H9 (cell line): ENCODE data around the gene KRT5. TPM values are rescaled to one million over a fixed set of nuclear protein-coding genes. Genes with fewer than 3 reads are reported as not detected.

Source experiments
- DNase-seq: peaks from one replicate; pipeline ENCODE4 v3.0.0-alpha.2; 2017
- H2AFZ ChIP-seq: one replicate; pipeline ENCODE4 v1.6.1; 2013; ENCODE audit warnings: mild to moderate bottlenecking, low read length, control low read depth, moderate library complexity
- H2AK5ac ChIP-seq: 2 replicates; pipeline ENCODE4 v1.6.1; 2013; ENCODE audit warnings: low read length, control low read depth, mixed read lengths; ENCODE audit not compliant: insufficient read length
- H2BK120ac ChIP-seq: one replicate; pipeline ENCODE4 v1.6.1; 2013; ENCODE audit warnings: low read depth, mild to moderate bottlenecking, low read length, control low read depth, inconsistent platforms; ENCODE audit not compliant: poor library complexity, severe bottlenecking
- H2BK12ac ChIP-seq: 2 replicates; pipeline ENCODE4 v1.6.1; 2013; ENCODE audit warnings: low read length, control low read depth, mixed read lengths, low read depth; ENCODE audit not compliant: insufficient read length
- H2BK15ac ChIP-seq: 2 replicates; pipeline ENCODE4 v1.6.1; 2013; ENCODE audit warnings: low read depth, low read length, control low read depth
- H2BK20ac ChIP-seq: one replicate; pipeline ENCODE4 v1.6.1; 2013; ENCODE audit warnings: low read depth, mild to moderate bottlenecking, low read length, control low read depth, inconsistent platforms; ENCODE audit not compliant: poor library complexity, severe bottlenecking
- H2BK5ac ChIP-seq: 2 replicates; pipeline ENCODE4 v1.6.1; 2013; ENCODE audit warnings: low read length, control low read depth, mixed read lengths; ENCODE audit not compliant: insufficient read length
- H3K14ac ChIP-seq: 2 replicates; pipeline ENCODE4 v1.6.1; 2013; ENCODE audit warnings: low read length, control low read depth; ENCODE audit not compliant: insufficient read depth
- H3K18ac ChIP-seq: 2 replicates; pipeline ENCODE4 v1.6.1; 2013; ENCODE audit warnings: low read depth, mild to moderate bottlenecking, mixed read lengths, low read length, control low read depth; ENCODE audit not compliant: insufficient read length
- H3K23ac ChIP-seq: 2 replicates; pipeline ENCODE4 v1.6.1; 2013; ENCODE audit warnings: low read length, control low read depth, mixed read lengths, low read depth; ENCODE audit not compliant: insufficient read length
- H3K23me2 ChIP-seq: 2 replicates; pipeline ENCODE4 v1.6.1; 2013; ENCODE audit warnings: low read depth, mild to moderate bottlenecking, mixed read lengths, low read length, control low read depth; ENCODE audit not compliant: insufficient read length, poor library complexity, severe bottlenecking
- H3K27ac ChIP-seq: 2 replicates; pipeline ENCODE4 v1.5.1; 2013; ENCODE audit warnings: low read length, control low read depth, mixed read lengths, low read depth; ENCODE audit not compliant: insufficient read length
- H3K27me3 ChIP-seq: 2 replicates; pipeline ENCODE4 v1.6.1; 2013; ENCODE audit warnings: low read length, control low read depth, inconsistent platforms; ENCODE audit not compliant: insufficient read depth
- H3K4ac ChIP-seq: 2 replicates; pipeline ENCODE4 v1.6.1; 2013; ENCODE audit warnings: low read depth, mild to moderate bottlenecking, control low read depth, inconsistent platforms, low read length, moderate library complexity
- H3K4me1 ChIP-seq: 2 replicates; pipeline ENCODE4 v1.6.1; 2013; ENCODE audit warnings: low read length, control low read depth, inconsistent platforms; ENCODE audit not compliant: insufficient read depth
- H3K4me2 ChIP-seq: 2 replicates; pipeline ENCODE4 v1.6.1; 2013; ENCODE audit warnings: low read length, control low read depth, mixed read lengths; ENCODE audit not compliant: insufficient read length, insufficient read depth
- H3K56ac ChIP-seq: 2 replicates; pipeline ENCODE4 v1.6.1; 2013; ENCODE audit warnings: low read depth, mild to moderate bottlenecking, mixed read lengths, low read length, control low read depth; ENCODE audit not compliant: insufficient read length
- H3K79me1 ChIP-seq: 2 replicates; pipeline ENCODE4 v1.6.1; 2013; ENCODE audit warnings: low read depth, mild to moderate bottlenecking, moderate library complexity, low read length, control low read depth, inconsistent platforms; ENCODE audit not compliant: insufficient read depth, poor library complexity, severe bottlenecking
- H3K79me2 ChIP-seq: 2 replicates; pipeline ENCODE4 v1.6.1; 2013; ENCODE audit warnings: low read length, control low read depth, inconsistent platforms; ENCODE audit not compliant: insufficient read depth
- H3K9ac ChIP-seq: 2 replicates; pipeline ENCODE4 v1.6.1; 2013; ENCODE audit warnings: low read length, control low read depth, mixed read lengths; ENCODE audit not compliant: insufficient read length; ENCODE audit errors: extremely low read depth
- H3K9me3 ChIP-seq: one replicate; pipeline ENCODE4 v1.6.1; 2013; ENCODE audit warnings: low read depth, low read length, inconsistent platforms; ENCODE audit not compliant: control insufficient read depth
- H3T11ph ChIP-seq: one replicate; pipeline ENCODE4 v1.6.1; 2013; ENCODE audit warnings: mild to moderate bottlenecking, low read length, control low read depth, inconsistent platforms
- H4K20me1 ChIP-seq: one replicate; pipeline ENCODE4 v1.6.1; 2013; ENCODE audit not compliant: control insufficient read depth, insufficient read length, insufficient read depth
- H4K5ac ChIP-seq: 2 replicates; pipeline ENCODE4 v1.6.1; 2013; ENCODE audit warnings: low read depth, mild to moderate bottlenecking, mixed read lengths, low read length, control low read depth; ENCODE audit not compliant: insufficient read length
- H4K8ac ChIP-seq: replicated peaks from 2 replicates; pipeline ENCODE4 v1.6.1; 2013; ENCODE audit warnings: low read length, control low read depth, mixed read lengths, low read depth; ENCODE audit not compliant: insufficient read length
- H4K91ac ChIP-seq: 2 replicates; pipeline ENCODE4 v1.6.1; 2013; ENCODE audit warnings: low read depth, mild to moderate bottlenecking, moderate library complexity, mixed read lengths, low read length, control low read depth; ENCODE audit not compliant: insufficient read length
- H3K27ac Mint-ChIP-seq, 3 experiments: 2 replicates in 2 of 3; 3 replicates in 1 of 3; pipeline ENCODE4 v1.8.0; 2020 to 2021; ENCODE audit warnings: mixed read lengths in 3 of 3, mild to moderate bottlenecking in 1 of 3, moderate library complexity in 1 of 3
- H3K27me3 Mint-ChIP-seq: 2 replicates; pipeline ENCODE4 v1.8.0; 2021; ENCODE audit warnings: low read depth, mild to moderate bottlenecking, moderate library complexity, mixed read lengths
- H3K36me3 Mint-ChIP-seq, 3 experiments: 2 replicates in 2 of 3; 3 replicates in 1 of 3; pipeline ENCODE4 v1.8.0; 2020 to 2021; ENCODE audit warnings: low read depth in 3 of 3, mixed read lengths in 3 of 3; ENCODE audit not compliant: insufficient read depth in 1 of 3
- H3K4me1 Mint-ChIP-seq, 2 experiments: 2 replicates each; pipeline ENCODE4 v1.8.0; 2020; ENCODE audit warnings: mixed read lengths in 2 of 2
- H3K4me3 Mint-ChIP-seq, 2 experiments: 2 replicates in 1 of 2; 3 replicates in 1 of 2; pipeline ENCODE4 v1.8.0; 2020 to 2021; ENCODE audit warnings: mild to moderate bottlenecking in 2 of 2, mixed read lengths in 2 of 2, moderate library complexity in 1 of 2
- H3K9me3 Mint-ChIP-seq, 2 experiments: 2 replicates in 1 of 2; 3 replicates in 1 of 2; pipeline ENCODE4 v1.8.0; 2020; ENCODE audit warnings: mild to moderate bottlenecking in 2 of 2, mixed read lengths in 2 of 2, moderate library complexity in 1 of 2
- WGBS: extraction: QIAGEN DNeasy Blood & Tissue Kit; methylation state at CpG from one replicate; pipeline ENCODE4 v1.1.7; 2013; ENCODE audit warnings: missing lambda C conversion rate, low lambda C conversion rate, mixed read lengths; ENCODE audit not compliant: insufficient read length; ENCODE audit errors: extremely low coverage; 5-methylcytosine and 5-hydroxymethylcytosine counted together
- total RNA-seq: library from RNA; stranded (reverse); gene quantifications from 2 replicates; pipeline ENCODE4 v1.2.1, GENCODE V29; 2021
- TF ChIP-seq, protein P1 (sequence below): fragments of 200-600 bp; sonication (generic); conservative IDR thresholded peaks from 3 replicates; pipeline ENCODE4 v1.8.0; 2021; ENCODE audit warnings: antibody characterized with exemption, mild to moderate bottlenecking

The KRT5 gene
- total RNA-seq, 1 experiment from 2014 or later, result not detected

DNA sequence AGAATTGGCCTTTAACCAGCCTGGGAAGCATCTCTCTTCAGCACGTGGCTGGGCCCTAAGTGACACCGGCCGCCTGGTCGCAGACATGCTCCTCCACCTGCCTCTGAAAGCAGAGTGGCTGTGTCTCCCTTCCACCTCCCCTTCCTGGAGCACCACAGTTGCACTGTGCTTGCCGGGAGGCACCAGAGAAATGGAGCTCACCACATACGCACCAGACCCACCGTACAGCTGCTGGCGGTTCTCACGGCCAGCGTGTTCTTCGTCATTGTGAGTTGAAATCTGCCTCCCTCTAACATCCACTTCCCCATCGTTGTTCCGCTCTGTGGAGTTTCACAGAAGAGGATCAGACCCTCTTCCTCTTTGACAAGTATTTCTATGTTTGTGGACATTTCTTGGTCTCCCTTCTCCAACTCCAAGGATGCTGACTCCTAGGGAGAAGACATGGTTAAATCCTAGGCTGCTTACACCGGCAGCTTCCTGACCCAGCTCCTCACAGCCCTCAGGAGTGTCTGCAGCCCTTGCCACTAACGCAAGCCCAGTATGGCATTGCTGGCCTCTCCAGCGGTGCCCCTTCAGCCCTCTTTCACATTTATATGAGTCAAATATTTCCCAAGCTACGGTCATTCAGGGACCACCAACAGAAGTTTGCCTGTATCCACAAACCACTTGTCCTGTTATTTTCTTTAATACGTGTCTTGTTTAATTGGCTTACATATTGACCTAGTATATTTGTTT lies 11.5 kb upstream of the KRT5 start:
- Histone ChIP-seq H2BK12ac (no peak overlapping the region), H2AFZ (no peak overlapping the region), H2AK5ac (no peak overlapping the region), H4K8ac (no peak overlapping the region), H3K4me1 (no peaks in the 10 kb centered on the region), H3K9ac (no peak overlapping the region), H3K27me3 (no peaks in the 10 kb centered on the region; the same call in 1 of the 2 replicates), H2BK5ac (no peak overlapping the region), H3T11ph (no peak overlapping the region), H3K18ac (no peak overlapping the region), H3K9me3 (no peaks in the 10 kb centered on the region), H3K4ac (no peak overlapping the region), H4K91ac (no peak overlapping the region), H3K79me2 (no peaks in the 10 kb centered on the region), H3K14ac (no peak overlapping the region), H3K79me1 (no peaks in the 10 kb centered on the region), H3K23ac (no peak overlapping the region), H2BK15ac (no peak overlapping the region), H3K23me2 (no peaks in the 10 kb centered on the region), H3K4me2 (no peak overlapping the region), H2BK20ac (no peak overlapping the region), H4K5ac (no peak overlapping the region), H3K27ac (no peak overlapping the region), H2BK120ac (no peak overlapping the region), H4K20me1 (no peaks in the 10 kb centered on the region), H3K56ac (no peak overlapping the region)
- H3K4me3 Mint-ChIP-seq, result no peak overlapping the region
- H3K27me3 Mint-ChIP-seq, result peaks cover 6% of the 10 kb centered on the region
- no peak for DNase-seq
- no peaks in the 10 kb centered on the region for H3K9me3 Mint-ChIP-seq
- 0 out of 4 replicates have a peak, but pooled peaks cover 0 to 2% of the 10 kb centered on the region in 2 experiments for H3K4me1 Mint-ChIP-seq
- H3K36me3 Mint-ChIP-seq, result no peaks in the 10 kb centered on the region
- no CpG with 5 or more reads among the region's 18 CpGs for WGBS
- TF ChIP-seq, protein P1, sequence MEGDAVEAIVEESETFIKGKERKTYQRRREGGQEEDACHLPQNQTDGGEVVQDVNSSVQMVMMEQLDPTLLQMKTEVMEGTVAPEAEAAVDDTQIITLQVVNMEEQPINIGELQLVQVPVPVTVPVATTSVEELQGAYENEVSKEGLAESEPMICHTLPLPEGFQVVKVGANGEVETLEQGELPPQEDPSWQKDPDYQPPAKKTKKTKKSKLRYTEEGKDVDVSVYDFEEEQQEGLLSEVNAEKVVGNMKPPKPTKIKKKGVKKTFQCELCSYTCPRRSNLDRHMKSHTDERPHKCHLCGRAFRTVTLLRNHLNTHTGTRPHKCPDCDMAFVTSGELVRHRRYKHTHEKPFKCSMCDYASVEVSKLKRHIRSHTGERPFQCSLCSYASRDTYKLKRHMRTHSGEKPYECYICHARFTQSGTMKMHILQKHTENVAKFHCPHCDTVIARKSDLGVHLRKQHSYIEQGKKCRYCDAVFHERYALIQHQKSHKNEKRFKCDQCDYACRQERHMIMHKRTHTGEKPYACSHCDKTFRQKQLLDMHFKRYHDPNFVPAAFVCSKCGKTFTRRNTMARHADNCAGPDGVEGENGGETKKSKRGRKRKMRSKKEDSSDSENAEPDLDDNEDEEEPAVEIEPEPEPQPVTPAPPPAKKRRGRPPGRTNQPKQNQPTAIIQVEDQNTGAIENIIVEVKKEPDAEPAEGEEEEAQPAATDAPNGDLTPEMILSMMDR, result no peak
- peak overlapping the region in 1 of 3 experiments; percentile 28; a peak in 2 of 7 replicates for H3K27ac Mint-ChIP-seq
